A549 (cell line): ENCODE measurements around the gene ABCA1. TPM values are rescaled to one million over a fixed set of nuclear protein-coding genes. Genes with fewer than 3 reads are reported as not detected.

ENCODE experiments used
- ATAC-seq, 2 experiments: fragments of 200-7000 bp in 1 of 2; fragments of >200 bp in 1 of 2; cut with Nextera tagmentation in 1 of 2; cut with Tn5 transposase in 1 of 2; 3 replicates each; pipeline versions ENCODE4 v1.8.0 to v1.9.1; 2018 to 2020; ENCODE audit warnings: mild to moderate bottlenecking in 1 of 2, moderate library complexity in 1 of 2
- CTCF ChIA-PET: fragments of 300-600 bp; sonication (Branson Sonifier 250); formaldehyde crosslinking; extraction: SDS; loops from one replicate; lab custom pipeline; 2021; ENCODE audit warnings: antibody characterized with exemption, inconsistent platforms; lab: Yijun Ruan, JAX
- POLR2A ChIA-PET: fragments of 350-600 bp; formaldehyde crosslinking; extraction: SDS; loops from one replicate; lab custom pipeline; 2021; ENCODE audit warnings: antibody characterized with exemption, inconsistent platforms; lab: Yijun Ruan, JAX
- DNase-seq, 2 experiments: peaks; one replicate each; pipeline versions ENCODE4 v3.0.0 to v3.0.0-alpha.2; 2011 to 2016; ENCODE audit warnings: low read depth in 1 of 2, low spot score in 1 of 2
- FAIRE-seq: peaks from 2 replicates; lab custom pipeline; 2011; peaks lifted over from hg19 to GRCh38; lab: Jason Lieb, UNC
- H3K27ac ChIP-seq, 2 experiments: fragments of >200 bp; sonication (Bioruptor Twin); formaldehyde crosslinking; 3 replicates each; pipeline ENCODE4 v1.5.1; 2016 to 2017
- H3K4me1 ChIP-seq: fragments of >200 bp; sonication (Bioruptor Twin); formaldehyde crosslinking; 3 replicates; pipeline ENCODE4 v1.6.1; 2016
- H3K4me2 ChIP-seq: fragments of >200 bp; sonication (Bioruptor Twin); formaldehyde crosslinking; 3 replicates; pipeline ENCODE4 v1.6.1; 2016
- H3K4me3 ChIP-seq: fragments of >200 bp; sonication (Bioruptor Twin); formaldehyde crosslinking; 3 replicates; pipeline ENCODE4 v1.5.1; 2016
- H3K9me3 ChIP-seq: fragments of >200 bp; sonication (Bioruptor Twin); formaldehyde crosslinking; 3 replicates; pipeline ENCODE4 v1.6.1; 2016
- EP300 ChIP-seq, 2 experiments: fragments of >200 bp; sonication (Bioruptor Twin); formaldehyde crosslinking; IDR thresholded peaks; 2 replicates in 1 of 2; 3 replicates in 1 of 2; pipeline ENCODE4 v1.6.1; 2016 to 2017
- FOSB ChIP-seq: fragments of 250-450 bp; sonication (Bioruptor Pico); IDR thresholded peaks from 2 replicates; pipeline ENCODE4 v1.5.0; 2020; ENCODE audit warnings: mild to moderate bottlenecking, moderate library complexity
- FOSL2 ChIP-seq, 2 experiments: fragments of 450-650 bp in 1 of 2; fragments of >200 bp in 1 of 2; sonication (Bioruptor Twin) in 1 of 2; formaldehyde crosslinking; IDR thresholded peaks; 2 replicates each; pipeline versions ENCODE4 v1.5.0 to v1.6.1; 2016 to 2020; ENCODE audit warnings: mild to moderate bottlenecking in 1 of 2, moderate library complexity in 1 of 2
- GATA3 ChIP-seq: IDR thresholded peaks from 2 replicates; pipeline ENCODE4 v1.6.1; 2012; ENCODE audit warnings: borderline replicate concordance
- HEYL ChIP-seq: fragments of 250-450 bp; sonication (Bioruptor Pico); IDR thresholded peaks from 2 replicates; pipeline ENCODE4 v1.8.0; 2021; ENCODE audit warnings: mild to moderate bottlenecking, moderate library complexity
- HOXA7 ChIP-seq: fragments of 250-450 bp; sonication (Bioruptor Pico); IDR thresholded peaks from 2 replicates; pipeline ENCODE4 v1.5.0; 2020; ENCODE audit warnings: mild to moderate bottlenecking, moderate library complexity
- HOXB13 ChIP-seq: fragments of 250-450 bp; sonication (Bioruptor Pico); IDR thresholded peaks from 2 replicates; pipeline ENCODE4 v1.5.0; 2020; ENCODE audit warnings: low read depth, mild to moderate bottlenecking, moderate library complexity
- HOXB5 ChIP-seq: fragments of 250-450 bp; sonication (Bioruptor Pico); IDR thresholded peaks from 2 replicates; pipeline ENCODE4 v1.5.0; 2020; ENCODE audit warnings: mild to moderate bottlenecking, moderate library complexity
- KDM5A ChIP-seq: fragments of 200-600 bp; sonication (generic); IDR thresholded peaks from 2 replicates; pipeline ENCODE4 v1.6.1; 2016; ENCODE audit warnings: antibody characterized with exemption, mild to moderate bottlenecking
- MYC ChIP-seq: IDR thresholded peaks from 2 replicates; pipeline ENCODE4 v1.6.1; 2012; ENCODE audit warnings: mild to moderate bottlenecking, inconsistent platforms, low read length, improper control_type of control experiment, borderline replicate concordance
- NFE2L2 ChIP-seq: fragments of 150-350 bp; conservative IDR thresholded peaks from 2 replicates; pipeline ENCODE4 v1.6.1; 2014; ENCODE audit warnings: low read length
- NPAS2 ChIP-seq: fragments of 250-450 bp; sonication (Bioruptor Pico); IDR thresholded peaks from 2 replicates; pipeline ENCODE4 v1.8.0; 2022; ENCODE audit warnings: mild to moderate bottlenecking, moderate library complexity, borderline replicate concordance
- PHF8 ChIP-seq: fragments of 200-600 bp; sonication (generic); IDR thresholded peaks from 2 replicates; pipeline ENCODE4 v1.6.1; 2016; ENCODE audit warnings: low read depth, mild to moderate bottlenecking, antibody characterized with exemption, moderate library complexity, borderline replicate concordance
- POLR2AphosphoS2 ChIP-seq: conservative IDR thresholded peaks from 2 replicates; pipeline ENCODE4 v1.6.1; 2012; ENCODE audit warnings: low read length, improper control_type of control experiment, inconsistent platforms
- RARB ChIP-seq: fragments of 250-450 bp; sonication (Bioruptor Pico); IDR thresholded peaks from 2 replicates; pipeline ENCODE4 v1.8.0; 2021; ENCODE audit warnings: mild to moderate bottlenecking, moderate library complexity
- RFX5 ChIP-seq: fragments of 450-650 bp; IDR thresholded peaks from 2 replicates; pipeline ENCODE4 v1.7.1; 2014; ENCODE audit warnings: antibody characterized with exemption, mild to moderate bottlenecking, moderate library complexity
- RNF2 ChIP-seq: fragments of 200-600 bp; sonication (generic); IDR thresholded peaks from 2 replicates; pipeline ENCODE4 v1.6.1; 2016; ENCODE audit warnings: low read depth, mild to moderate bottlenecking, antibody characterized with exemption, moderate library complexity, borderline replicate concordance
- SREBF2 ChIP-seq: fragments of 450-650 bp; IDR thresholded peaks from 2 replicates; pipeline ENCODE4 v1.6.1; 2014; ENCODE audit warnings: mild to moderate bottlenecking, moderate library complexity
- ZFP36 ChIP-seq: fragments of 450-650 bp; IDR thresholded peaks from 2 replicates; pipeline ENCODE4 v1.6.1; 2014; ENCODE audit warnings: borderline replicate concordance; ENCODE audit not compliant: partially characterized antibody
- ZSCAN20 ChIP-seq: fragments of 250-450 bp; sonication (Bioruptor Pico); IDR thresholded peaks from 2 replicates; pipeline ENCODE4 v1.8.0; 2022; ENCODE audit warnings: mild to moderate bottlenecking, moderate library complexity
- WGBS: methylation state at CpG from one replicate; pipeline ENCODE4 v1.1.6; 2017; ENCODE audit errors: missing lambda C conversion rate; 5-methylcytosine and 5-hydroxymethylcytosine counted together
- polyA plus RNA-seq, 4 experiments: library from polyadenylated mRNA; depleted of rRNA in 3 of 4; stranded (reverse); fragments of >200 nt; fragmentation: RNase III in 1 of 4; extraction: RNeasy Plus Mini Kit Qiagen cat#74134 plus additional on column Dnase treatment in 1 of 4; gene quantifications; 2 replicates in 3 of 4; 3 replicates in 1 of 4; pipeline ENCODE4 v1.2.3, GENCODE V29; 2011 to 2017
- TF ChIP-seq, protein P1 (sequence below): fragments of 150-350 bp; IDR thresholded peaks from 2 replicates; pipeline ENCODE4 v1.6.1; 2014; ENCODE audit warnings: low read depth, mild to moderate bottlenecking, low read length
- TF ChIP-seq, protein P2 (sequence below): fragments of 450-650 bp; IDR thresholded peaks from 2 replicates; pipeline ENCODE4 v1.6.1; 2014; ENCODE audit warnings: antibody characterized with exemption
- TF ChIP-seq, protein P3 (sequence below): fragments of 250-450 bp; sonication (Bioruptor Pico); IDR thresholded peaks from 2 replicates; pipeline ENCODE4 v1.5.0; 2021; ENCODE audit warnings: mild to moderate bottlenecking, moderate library complexity, borderline replicate concordance

The ABCA1 gene
- polyA plus RNA-seq, 2 of the 4 experiments (the other 2 are of a cell fraction), result 3.6 to 12.0 TPM

DNA sequence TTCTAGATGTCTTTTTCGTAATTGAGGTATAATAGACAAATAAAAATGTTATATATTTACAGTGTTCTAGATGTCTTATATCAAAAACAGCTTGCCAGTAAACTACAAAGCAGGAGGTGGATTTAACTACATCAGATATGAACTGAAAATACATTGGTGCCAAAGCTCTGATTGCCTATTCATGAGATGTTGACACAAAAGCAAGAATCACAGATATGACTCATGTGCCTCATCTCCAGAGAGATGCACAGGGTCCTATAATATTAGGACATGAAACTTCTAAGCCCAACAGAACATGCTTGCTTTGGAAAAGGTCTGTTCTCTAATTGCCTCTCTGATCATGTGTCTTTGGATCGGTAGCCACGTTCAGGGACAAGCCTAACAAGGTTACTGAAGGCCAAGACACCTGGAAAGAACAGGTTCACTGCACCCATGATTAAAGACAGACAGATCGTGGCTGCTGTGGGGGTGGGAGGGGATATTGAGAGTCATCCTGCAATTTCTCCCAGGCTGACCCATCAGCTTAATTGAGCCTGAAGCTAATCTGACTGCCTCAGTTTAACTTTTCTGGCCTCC lies 16.8 kb downstream of the ABCA1 start:
- Histone ChIP-seq H3K4me2 (peak overlapping the region; percentile 52), H3K27ac (peak overlapping the region in 1 of 2 experiments; percentile 37; a peak in 1 of 6 replicates), H3K9me3 (no peaks in the 10 kb centered on the region), H3K4me3 (no peak overlapping the region), H3K4me1 (peaks cover 54% of the 10 kb centered on the region)
- no peak for DNase-seq
- TF ChIP-seq, protein P1, sequence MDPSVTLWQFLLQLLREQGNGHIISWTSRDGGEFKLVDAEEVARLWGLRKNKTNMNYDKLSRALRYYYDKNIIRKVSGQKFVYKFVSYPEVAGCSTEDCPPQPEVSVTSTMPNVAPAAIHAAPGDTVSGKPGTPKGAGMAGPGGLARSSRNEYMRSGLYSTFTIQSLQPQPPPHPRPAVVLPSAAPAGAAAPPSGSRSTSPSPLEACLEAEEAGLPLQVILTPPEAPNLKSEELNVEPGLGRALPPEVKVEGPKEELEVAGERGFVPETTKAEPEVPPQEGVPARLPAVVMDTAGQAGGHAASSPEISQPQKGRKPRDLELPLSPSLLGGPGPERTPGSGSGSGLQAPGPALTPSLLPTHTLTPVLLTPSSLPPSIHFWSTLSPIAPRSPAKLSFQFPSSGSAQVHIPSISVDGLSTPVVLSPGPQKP, result no peak
- TF ChIP-seq, protein P2, sequence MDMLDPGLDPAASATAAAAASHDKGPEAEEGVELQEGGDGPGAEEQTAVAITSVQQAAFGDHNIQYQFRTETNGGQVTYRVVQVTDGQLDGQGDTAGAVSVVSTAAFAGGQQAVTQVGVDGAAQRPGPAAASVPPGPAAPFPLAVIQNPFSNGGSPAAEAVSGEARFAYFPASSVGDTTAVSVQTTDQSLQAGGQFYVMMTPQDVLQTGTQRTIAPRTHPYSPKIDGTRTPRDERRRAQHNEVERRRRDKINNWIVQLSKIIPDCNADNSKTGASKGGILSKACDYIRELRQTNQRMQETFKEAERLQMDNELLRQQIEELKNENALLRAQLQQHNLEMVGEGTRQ, result no peak
- TF ChIP-seq FOSL2 (IDR thresholded peaks at IDR 0.05), result 0 out of 2 replicates have a peak, but pooled peaks have one; percentile 12
- TF ChIP-seq FOSL2 (CRISPR knock-in tag; IDR thresholded peaks at IDR 0.05), result peak; percentile 57
- no peak for TF ChIP-seq KDM5A
- TF ChIP-seq ZFP36, result no peak
- no peak for TF ChIP-seq MYC
- POLR2A ChIA-PET, result no interaction called here
- CTCF ChIA-PET, result interaction anchor here (1.0 to 3.5 kb wide), 6 partner anchors 8 to 48 kb away, joined by 3 to 11 read pairs (median 4); no protein-coding TSS in a partner anchor
- no peak for FAIRE-seq
- peak in 1 of 2 experiments; percentile 38; a peak in 1 of 6 replicates for ATAC-seq
- 69% methylated on average over 4 of the region's 4 CpGs for WGBS

DNA sequence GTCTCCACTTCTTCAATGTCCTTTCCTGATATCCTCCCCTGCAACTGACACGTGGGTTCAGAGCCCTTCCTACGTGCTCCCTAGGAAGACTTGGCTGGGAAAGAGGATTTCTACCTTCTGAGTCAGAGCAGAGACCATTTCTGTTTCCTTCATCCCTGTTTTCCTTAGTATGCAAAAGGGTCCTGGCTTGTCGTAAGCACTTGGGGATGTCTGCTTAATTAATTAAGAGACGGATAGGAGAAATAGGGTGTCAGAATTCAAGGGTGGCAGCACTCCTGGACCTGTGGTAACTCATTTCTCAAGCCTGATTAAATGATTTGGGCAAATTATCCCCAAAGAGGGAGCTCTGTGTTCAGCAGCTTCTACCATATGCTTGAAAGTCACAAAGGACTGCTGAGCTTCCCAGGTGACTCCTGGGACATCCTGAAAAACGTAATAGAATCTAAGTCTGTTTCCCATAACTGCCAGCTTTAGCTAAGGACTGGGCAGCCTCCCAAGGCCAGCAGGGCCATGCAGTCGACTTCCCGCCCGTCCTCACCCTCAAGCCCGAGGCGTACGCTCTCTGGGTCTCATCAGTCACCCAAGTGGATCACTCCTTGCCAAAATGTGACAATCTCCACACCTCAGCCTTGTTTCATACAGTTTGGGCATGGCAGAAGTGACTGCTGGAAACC lies 20.5 kb downstream of the ABCA1 start:
- peak overlapping the region; percentile 45 for H3K4me2 ChIP-seq
- no peak overlapping the region for H3K4me3 ChIP-seq
- 72% methylated on average over 11 of the region's 11 CpGs for WGBS
- H3K27ac ChIP-seq, result peak overlapping the region; percentile 14 to 37; a peak in 2 of 6 replicates
- ATAC-seq (peak; percentile 68 to 72; a peak in 5 of 6 replicates), DNase-seq (peak in 1 of 2 experiments; percentile 28)
- POLR2A ChIA-PET, result interaction anchor here (0.6 kb wide), 1 partner anchor 20 kb away, joined by 4 read pairs; the partner anchor contains the start of gene ABCA1
- peaks cover 51% of the 10 kb centered on the region for H3K4me1 ChIP-seq
- H3K9me3 ChIP-seq, result no peaks in the 10 kb centered on the region
- TF ChIP-seq POLR2AphosphoS2 (no peak), HEYL (CRISPR knock-in tag) (no peak), RNF2 (no peak), ZSCAN20 (CRISPR knock-in tag) (no peak), HOXA7 (CRISPR knock-in tag) (no peak), NFE2L2 (no peak), SREBF2 (no peak), HOXB5 (no peak), PHF8 (no peak), GATA3 (no peak), EP300 (IDR thresholded peaks at IDR 0.05) (no peak), NPAS2 (CRISPR knock-in tag) (no peak), RARB (CRISPR knock-in tag) (no peak), RFX5 (no peak), FOSB (CRISPR knock-in tag) (no peak), HOXB13 (no peak)
- TF ChIP-seq, protein P3, sequence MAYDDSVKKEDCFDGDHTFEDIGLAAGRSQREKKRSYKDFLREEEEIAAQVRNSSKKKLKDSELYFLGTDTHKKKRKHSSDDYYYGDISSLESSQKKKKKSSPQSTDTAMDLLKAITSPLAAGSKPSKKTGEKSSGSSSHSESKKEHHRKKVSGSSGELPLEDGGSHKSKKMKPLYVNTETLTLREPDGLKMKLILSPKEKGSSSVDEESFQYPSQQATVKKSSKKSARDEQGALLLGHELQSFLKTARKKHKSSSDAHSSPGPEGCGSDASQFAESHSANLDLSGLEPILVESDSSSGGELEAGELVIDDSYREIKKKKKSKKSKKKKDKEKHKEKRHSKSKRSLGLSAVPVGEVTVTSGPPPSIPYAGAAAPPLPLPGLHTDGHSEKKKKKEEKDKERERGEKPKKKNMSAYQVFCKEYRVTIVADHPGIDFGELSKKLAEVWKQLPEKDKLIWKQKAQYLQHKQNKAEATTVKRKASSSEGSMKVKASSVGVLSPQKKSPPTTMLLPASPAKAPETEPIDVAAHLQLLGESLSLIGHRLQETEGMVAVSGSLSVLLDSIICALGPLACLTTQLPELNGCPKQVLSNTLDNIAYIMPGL, result no peak
- TF ChIP-seq, protein P1, result no peak
- TF ChIP-seq, all 56 proteins: peak for 0
- FAIRE-seq, result no peak
- CTCF ChIA-PET, result interaction anchor here (0.7 to 1.4 kb wide), 3 partner anchors 14 to 44 kb away, joined by 3 to 5 read pairs (median 3); no protein-coding TSS in a partner anchor
